MG63 (cell line): ENCODE data around the gene HNRNPCL1. TPM values are rescaled to one million over a fixed set of nuclear protein-coding genes. Genes with fewer than 3 reads are reported as not detected.

ENCODE experiments used
- total RNA-seq: library from RNA; depleted of rRNA; stranded (reverse); fragments of >200 nt; shearing (Covaris generic); gene quantifications from 2 replicates; pipeline ENCODE4 v1.2.3, GENCODE V29; 2014; ENCODE audit warnings: low replicate concordance; rRNA removed

HNRNPCL1 gene
- total RNA-seq, 1 experiment from 2014 or later, result not detected

Other genes with a start within 250 kb of the HNRNPCL1 start
- 229 and 317 TPM in 2 replicates for gene DHRS3, start 230.5 kb downstream of the HNRNPCL1 start, total RNA-seq
- gene AADACL4, start 204.6 kb downstream of the HNRNPCL1 start, total RNA-seq, result not detected in 2 replicates
- not detected in 2 replicates for gene AADACL3, start 132.6 kb downstream of the HNRNPCL1 start, total RNA-seq
- not detected in 2 replicates for gene CFAP107, start 102.5 kb downstream of the HNRNPCL1 start, total RNA-seq
- not detected in 2 replicates for gene PRAMEF12, start 75.0 kb downstream of the HNRNPCL1 start, total RNA-seq
- not detected in 2 replicates for gene PRAMEF1, start 57.3 kb downstream of the HNRNPCL1 start, total RNA-seq
- not detected in 2 replicates for gene PRAMEF11, start 17.3 kb downstream of the HNRNPCL1 start, total RNA-seq
- not detected in 2 replicates for gene PRAMEF2, start 8.4 kb upstream of the HNRNPCL1 start, total RNA-seq
- not detected in 2 replicates for gene PRAMEF4, start 37.5 kb upstream of the HNRNPCL1 start, total RNA-seq
- gene PRAMEF10, start 49.5 kb upstream of the HNRNPCL1 start, total RNA-seq, result not detected in 2 replicates
- gene PRAMEF7, start 67.9 kb upstream of the HNRNPCL1 start, total RNA-seq, result not detected in 2 replicates
- not detected in 2 replicates for gene PRAMEF6, start 98.9 kb upstream of the HNRNPCL1 start, total RNA-seq
- not detected in 2 replicates for gene PRAMEF27, start 207.9 kb upstream of the HNRNPCL1 start, total RNA-seq
- gene HNRNPCL3, start 212.0 kb upstream of the HNRNPCL1 start, total RNA-seq, result not detected in 2 replicates
- not detected in 2 replicates for gene PRAMEF25, start 222.1 kb upstream of the HNRNPCL1 start, total RNA-seq